ENCODE results near the gene RYR1. TPM values are rescaled to one million over a fixed set of nuclear protein-coding genes. Genes with fewer than 3 reads are reported as not detected.

Gene RYR1
- total and polyA plus RNA-seq, 2 donors (not counting 1 experiment from before 2014, with no cell fraction given) = 0.43 to 3.8 TPM

GRCh38 chr19:38500450-38500849 is 67.0 kb downstream of the RYR1 start:
- Histone ChIP-seq H4K20me1 (ENCODE audit: control insufficient read depth, insufficient read depth, low read length, poor library complexity, severe bottlenecking) (no peaks in the 10 kb centered on the region), H3K9ac (ENCODE audit: low read length) (no peak overlapping the region), H3K4me3 (ENCODE audit: control extremely low read depth in 1 of 5, extremely low read depth in 1 of 5, insufficient read depth in 1 of 5, low read depth in 2 of 5, low read length in 4 of 5) (no peak overlapping the region), H3K4me2 (replicated peaks; ENCODE audit: low read depth, low read length, poor library complexity, severe bottlenecking) (no peak overlapping the region), H3K79me2 (ENCODE audit: control insufficient read depth, insufficient read depth, low read length) (no peaks in the 10 kb centered on the region), H3K36me3 (replicated peaks in 1 of 2; ENCODE audit: control extremely low read depth in 1 of 2, control insufficient read depth in 1 of 2, extremely low read depth in 1 of 2, insufficient read depth in 2 of 2, low read length in 1 of 2) (no peaks in the 10 kb centered on the region), H2AFZ (ENCODE audit: insufficient read depth, low read depth, low read length, poor library complexity, severe bottlenecking) (no peak overlapping the region), H3K9me3 (ENCODE audit: control extremely low read depth in 1 of 3, control insufficient read depth in 2 of 3, insufficient read depth in 1 of 3, low read length in 2 of 3) (peaks cover 0 to 10% (median 0%) of the 10 kb centered on the region in 3 donors), H3K4me1 (ENCODE audit: control insufficient read depth in 2 of 2, insufficient read depth in 2 of 2, low read length in 2 of 2) (no peaks in the 10 kb centered on the region), H3K27ac (ENCODE audit: low read length in 2 of 2) (no peak overlapping the region), H3K27me3 (replicated peaks in 1 of 4; ENCODE audit: control extremely low read depth in 1 of 4, control insufficient read depth in 3 of 4, insufficient read depth in 4 of 4, low read length in 3 of 4) (no peaks in the 10 kb centered on the region)
- ATAC-seq (ENCODE audit: low read depth) (no peak), DNase-seq (no peak)
- no peaks in the 10 kb centered on the region for H3K4me1 Mint-ChIP-seq
- no peak overlapping the region for H3K4me3 Mint-ChIP-seq
- ChIA-PET CTCF (no interaction called here), POLR2A (no interaction called here)
- WGBS (ENCODE audit: insufficient coverage) = 93% methylated on average over 10 of the region's 11 CpGs
- H3K27ac Mint-ChIP-seq = no peak overlapping the region
- no peak for TF ChIP-seq EZH2 (IDR thresholded peaks at IDR 0.05; ENCODE audit: borderline replicate concordance, insufficient read depth, low read depth, low read length, poor library complexity, severe bottlenecking)
- TF ChIP-seq, protein P1, sequence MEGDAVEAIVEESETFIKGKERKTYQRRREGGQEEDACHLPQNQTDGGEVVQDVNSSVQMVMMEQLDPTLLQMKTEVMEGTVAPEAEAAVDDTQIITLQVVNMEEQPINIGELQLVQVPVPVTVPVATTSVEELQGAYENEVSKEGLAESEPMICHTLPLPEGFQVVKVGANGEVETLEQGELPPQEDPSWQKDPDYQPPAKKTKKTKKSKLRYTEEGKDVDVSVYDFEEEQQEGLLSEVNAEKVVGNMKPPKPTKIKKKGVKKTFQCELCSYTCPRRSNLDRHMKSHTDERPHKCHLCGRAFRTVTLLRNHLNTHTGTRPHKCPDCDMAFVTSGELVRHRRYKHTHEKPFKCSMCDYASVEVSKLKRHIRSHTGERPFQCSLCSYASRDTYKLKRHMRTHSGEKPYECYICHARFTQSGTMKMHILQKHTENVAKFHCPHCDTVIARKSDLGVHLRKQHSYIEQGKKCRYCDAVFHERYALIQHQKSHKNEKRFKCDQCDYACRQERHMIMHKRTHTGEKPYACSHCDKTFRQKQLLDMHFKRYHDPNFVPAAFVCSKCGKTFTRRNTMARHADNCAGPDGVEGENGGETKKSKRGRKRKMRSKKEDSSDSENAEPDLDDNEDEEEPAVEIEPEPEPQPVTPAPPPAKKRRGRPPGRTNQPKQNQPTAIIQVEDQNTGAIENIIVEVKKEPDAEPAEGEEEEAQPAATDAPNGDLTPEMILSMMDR (IDR thresholded peaks at IDR 0.05) = no peak
- no peaks in the 10 kb centered on the region for H3K9me3 Mint-ChIP-seq (ENCODE audit: insufficient read depth)
- intact Hi-C loops (cut with micrococcal nuclease) = no loop called here
- H3K27me3 Mint-ChIP-seq = no peaks in the 10 kb centered on the region

DNA sequence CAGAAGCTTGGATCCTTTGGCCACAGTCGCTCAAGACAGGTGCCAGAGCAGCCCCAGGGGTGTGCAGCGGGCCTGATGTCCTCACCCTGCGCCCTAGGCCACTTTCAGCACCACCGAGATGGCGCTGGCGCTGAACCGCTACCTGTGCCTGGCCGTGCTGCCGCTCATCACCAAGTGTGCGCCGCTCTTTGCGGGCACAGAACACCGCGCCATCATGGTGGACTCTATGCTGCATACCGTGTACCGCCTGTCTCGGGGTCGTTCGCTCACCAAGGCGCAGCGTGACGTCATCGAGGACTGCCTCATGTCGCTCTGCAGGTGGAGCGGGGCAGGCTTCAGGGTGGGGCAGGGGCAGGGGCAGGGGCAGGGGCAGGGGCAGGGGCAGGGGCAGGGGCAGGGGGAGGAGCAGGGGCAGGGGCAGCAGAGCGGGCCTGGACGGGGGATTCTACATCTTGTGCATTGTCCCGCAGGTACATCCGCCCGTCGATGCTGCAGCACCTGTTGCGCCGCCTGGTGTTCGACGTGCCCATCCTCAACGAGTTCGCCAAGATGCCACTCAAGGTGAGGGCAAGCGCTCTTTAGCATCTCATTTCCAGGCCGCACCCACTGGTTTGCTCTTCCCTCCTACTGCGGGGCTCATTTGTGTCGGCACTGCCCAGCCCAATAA is 69.1 kb downstream of the RYR1 start:
- Histone ChIP-seq H2AFZ (ENCODE audit: insufficient read depth, low read depth, low read length, poor library complexity, severe bottlenecking) (no peak overlapping the region), H3K36me3 (replicated peaks in 1 of 2; ENCODE audit: control extremely low read depth in 1 of 2, control insufficient read depth in 1 of 2, extremely low read depth in 1 of 2, insufficient read depth in 2 of 2, low read length in 1 of 2) (no peaks in the 10 kb centered on the region), H3K4me2 (replicated peaks; ENCODE audit: low read depth, low read length, poor library complexity, severe bottlenecking) (no peak overlapping the region), H3K79me2 (ENCODE audit: control insufficient read depth, insufficient read depth, low read length) (no peaks in the 10 kb centered on the region), H4K20me1 (ENCODE audit: control insufficient read depth, insufficient read depth, low read length, poor library complexity, severe bottlenecking) (no peaks in the 10 kb centered on the region), H3K9me3 (ENCODE audit: control extremely low read depth in 1 of 3, control insufficient read depth in 2 of 3, insufficient read depth in 1 of 3, low read length in 2 of 3) (peaks cover 0 to 25% (median 0%) of the 10 kb centered on the region in 3 donors), H3K27me3 (replicated peaks in 1 of 4; ENCODE audit: control extremely low read depth in 1 of 4, control insufficient read depth in 3 of 4, insufficient read depth in 4 of 4, low read length in 3 of 4) (no peaks in the 10 kb centered on the region), H3K4me1 (ENCODE audit: control insufficient read depth in 2 of 2, insufficient read depth in 2 of 2, low read length in 2 of 2) (peaks cover 3 to 8% of the 10 kb centered on the region in 2 donors), H3K27ac (ENCODE audit: low read length in 2 of 2) (no peak overlapping the region), H3K9ac (ENCODE audit: low read length) (no peak overlapping the region), H3K4me3 (ENCODE audit: control extremely low read depth in 1 of 5, extremely low read depth in 1 of 5, insufficient read depth in 1 of 5, low read depth in 2 of 5, low read length in 4 of 5) (no peak overlapping the region)
- no peaks in the 10 kb centered on the region for H3K27me3 Mint-ChIP-seq
- H3K4me1 Mint-ChIP-seq = peaks cover 6% of the 10 kb centered on the region
- CTCF ChIA-PET = no interaction called here
- TF ChIP-seq, protein P1 (IDR thresholded peaks at IDR 0.05) = no peak
- no peak for TF ChIP-seq EZH2 (IDR thresholded peaks at IDR 0.05; ENCODE audit: borderline replicate concordance, insufficient read depth, low read depth, low read length, poor library complexity, severe bottlenecking)
- POLR2A ChIA-PET = no interaction called here
- H3K9me3 Mint-ChIP-seq (ENCODE audit: insufficient read depth) = no peaks in the 10 kb centered on the region
- DNase-seq (no peak), ATAC-seq (ENCODE audit: low read depth) (no peak)
- WGBS (ENCODE audit: insufficient coverage) = 95% methylated on average over 38 of the region's 41 CpGs
- no peak overlapping the region for H3K4me3 Mint-ChIP-seq
- H3K27ac Mint-ChIP-seq = no peak overlapping the region
- intact Hi-C loops (cut with micrococcal nuclease) = no loop called here

Data from B cell (primary cell).